GM18873 (cell line): ENCODE measurements around the gene IGFBP5.

Source experiments
- ATAC-seq: cut with Tn5 transposase; IDR thresholded peaks from one replicate; pipeline ENCODE4 v1.9.1; 2021; ENCODE audit warnings: mild to moderate bottlenecking, moderate library complexity, moderate number of reproducible peaks; ENCODE audit not compliant: unreplicated experiment, low FRiP score

Gene IGFBP5

GRCh38 chr2:216626168-216626874 lies 69.0 kb downstream of the IGFBP5 start:
- no peak for ATAC-seq

- no peak for ATAC-seq
Measured at GRCh38 chr2:216624251-216624650, 71.1 kb downstream of the IGFBP5 start.

GRCh38 chr2:216622526-216622925 lies 72.8 kb downstream of the IGFBP5 start:
- ATAC-seq = no peak
